Glutamatergic neuron (in vitro differentiated cells): ENCODE data around the gene ALAD. TPM values are rescaled to one million over a fixed set of nuclear protein-coding genes. Genes with fewer than 3 reads are reported as not detected.
"Not testable (repeated sequence)": the region's sequence is repeated elsewhere in the genome, so short reads cannot be mapped to it uniquely, and the experiment has no call there.

Experiments
- DNase-seq: peaks from one replicate; pipeline ENCODE4 v3.0.0; 2022
- H3K27ac Mint-ChIP-seq: one replicate; pipeline ENCODE4 v1.8.0; 2020; ENCODE audit warnings: mild to moderate bottlenecking, mixed read lengths, inconsistent platforms; ENCODE audit not compliant: unreplicated experiment
- H3K27me3 Mint-ChIP-seq: one replicate; pipeline ENCODE4 v1.8.0; 2020; ENCODE audit warnings: mild to moderate bottlenecking, moderate library complexity, mixed read lengths, inconsistent platforms; ENCODE audit not compliant: unreplicated experiment
- H3K36me3 Mint-ChIP-seq: one replicate; pipeline ENCODE4 v1.8.0; 2020; ENCODE audit warnings: mild to moderate bottlenecking, mixed read lengths, inconsistent platforms; ENCODE audit not compliant: unreplicated experiment
- H3K4me1 Mint-ChIP-seq: one replicate; pipeline ENCODE4 v1.8.0; 2020; ENCODE audit warnings: mild to moderate bottlenecking, low read depth, mixed read lengths, inconsistent platforms; ENCODE audit not compliant: unreplicated experiment
- H3K4me3 Mint-ChIP-seq: one replicate; pipeline ENCODE4 v1.8.0; 2020; ENCODE audit warnings: mild to moderate bottlenecking, mixed read lengths, inconsistent platforms; ENCODE audit not compliant: unreplicated experiment
- H3K9me3 Mint-ChIP-seq: one replicate; pipeline ENCODE4 v1.8.0; 2020; ENCODE audit warnings: mild to moderate bottlenecking, moderate library complexity, mixed read lengths, inconsistent platforms; ENCODE audit not compliant: unreplicated experiment
- total RNA-seq: library from RNA; stranded (reverse); fragmentation: NEBNext Ultra II Directional; extraction: Animal tissue kit (Norgen Biotek cat#: 25700); gene quantifications from one replicate; pipeline ENCODE4 v1.2.1, GENCODE V29; 2021; ENCODE audit not compliant: unreplicated experiment
- TF ChIP-seq, protein P1 (sequence below): fragments of 200-600 bp; sonication (generic); IDR thresholded peaks from one replicate; pipeline ENCODE4 v1.5.0; 2021; ENCODE audit not compliant: partially characterized antibody, unreplicated experiment

ALAD gene
- total RNA-seq, 1 donor from 2014 or later = 39.0 TPM

DNA sequence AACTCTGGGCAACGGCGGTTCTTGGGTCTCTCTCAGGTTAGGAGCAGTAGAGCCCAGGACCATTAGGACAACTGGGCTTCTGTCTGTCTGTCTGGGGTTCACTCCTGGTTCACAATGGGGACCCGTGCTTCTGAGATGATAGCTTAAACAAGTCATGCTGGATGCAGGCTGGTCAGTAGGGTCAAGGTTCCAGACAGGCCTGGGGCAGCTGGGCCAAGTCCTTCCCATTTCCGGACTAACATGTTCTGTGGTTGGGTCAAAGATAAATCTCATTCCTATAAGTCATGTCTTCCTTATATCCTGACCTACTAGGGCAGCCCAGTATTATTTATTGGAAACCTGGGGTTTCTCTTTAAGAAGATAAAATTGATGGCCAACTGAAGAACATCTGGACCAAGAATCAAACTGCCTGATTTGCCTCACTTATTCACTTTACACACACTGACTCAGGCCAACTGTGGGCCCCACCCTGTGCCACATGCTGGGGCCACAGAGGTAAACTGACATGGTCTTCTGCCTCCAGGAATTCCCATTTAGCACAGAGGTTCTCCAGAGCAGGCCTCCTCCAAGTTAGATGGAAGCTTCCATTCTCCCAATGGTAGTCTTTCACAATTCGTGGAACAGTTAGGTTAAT is 32.6 kb downstream of the ALAD start:
- TF ChIP-seq, protein P1, sequence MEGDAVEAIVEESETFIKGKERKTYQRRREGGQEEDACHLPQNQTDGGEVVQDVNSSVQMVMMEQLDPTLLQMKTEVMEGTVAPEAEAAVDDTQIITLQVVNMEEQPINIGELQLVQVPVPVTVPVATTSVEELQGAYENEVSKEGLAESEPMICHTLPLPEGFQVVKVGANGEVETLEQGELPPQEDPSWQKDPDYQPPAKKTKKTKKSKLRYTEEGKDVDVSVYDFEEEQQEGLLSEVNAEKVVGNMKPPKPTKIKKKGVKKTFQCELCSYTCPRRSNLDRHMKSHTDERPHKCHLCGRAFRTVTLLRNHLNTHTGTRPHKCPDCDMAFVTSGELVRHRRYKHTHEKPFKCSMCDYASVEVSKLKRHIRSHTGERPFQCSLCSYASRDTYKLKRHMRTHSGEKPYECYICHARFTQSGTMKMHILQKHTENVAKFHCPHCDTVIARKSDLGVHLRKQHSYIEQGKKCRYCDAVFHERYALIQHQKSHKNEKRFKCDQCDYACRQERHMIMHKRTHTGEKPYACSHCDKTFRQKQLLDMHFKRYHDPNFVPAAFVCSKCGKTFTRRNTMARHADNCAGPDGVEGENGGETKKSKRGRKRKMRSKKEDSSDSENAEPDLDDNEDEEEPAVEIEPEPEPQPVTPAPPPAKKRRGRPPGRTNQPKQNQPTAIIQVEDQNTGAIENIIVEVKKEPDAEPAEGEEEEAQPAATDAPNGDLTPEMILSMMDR = no peak
- H3K4me3 Mint-ChIP-seq = no peak overlapping the region
- DNase-seq = no peak
- H3K27me3 Mint-ChIP-seq = no peaks in the 10 kb centered on the region
- no peaks in the 10 kb centered on the region for H3K4me1 Mint-ChIP-seq
- no peaks in the 10 kb centered on the region for H3K36me3 Mint-ChIP-seq
- peaks cover 3% of the 10 kb centered on the region for H3K9me3 Mint-ChIP-seq
- no peak overlapping the region for H3K27ac Mint-ChIP-seq

DNA sequence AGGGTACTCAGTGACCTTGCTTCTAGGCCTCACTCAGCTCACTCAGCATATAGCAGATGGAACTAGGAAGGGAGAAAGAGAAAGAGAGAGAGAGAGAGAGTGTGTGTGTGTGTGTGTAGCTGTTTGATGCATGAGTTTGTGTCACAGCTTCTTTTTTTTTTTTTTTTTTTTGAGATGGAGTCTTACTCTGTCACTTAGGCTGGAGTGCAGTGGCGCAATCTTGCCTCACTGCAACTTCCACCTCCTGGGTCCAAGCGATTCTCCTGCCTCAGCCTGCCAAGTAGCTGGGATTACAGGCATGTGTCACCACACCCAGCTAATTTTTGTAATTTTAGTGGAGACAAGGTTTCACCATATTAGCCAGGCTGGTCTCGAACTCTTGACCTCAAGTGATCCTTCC is 35.4 kb downstream of the ALAD start:
- H3K36me3 Mint-ChIP-seq, H3K27ac Mint-ChIP-seq, H3K9me3 Mint-ChIP-seq, DNase-seq, H3K27me3 Mint-ChIP-seq, H3K4me1 Mint-ChIP-seq, H3K4me3 Mint-ChIP-seq: not testable (repeated sequence)

DNA sequence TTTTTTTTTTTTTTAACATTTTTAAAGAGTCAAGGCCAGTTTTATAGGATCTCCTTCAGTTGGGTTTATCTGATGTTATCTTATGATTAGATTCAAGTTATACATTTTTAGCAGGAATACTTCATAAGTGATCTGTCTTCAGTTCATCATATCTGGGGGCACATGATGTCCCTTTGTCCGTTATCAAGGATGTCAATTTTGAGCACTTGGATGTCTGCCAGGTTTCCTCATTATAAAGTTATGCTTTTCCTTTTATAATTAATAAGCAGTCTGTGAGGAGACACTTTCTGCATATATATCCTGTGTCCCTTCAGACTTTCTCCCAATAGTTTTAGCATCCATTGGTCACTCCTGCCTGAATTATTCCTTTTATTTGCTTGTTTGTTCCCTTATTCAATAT is 36.1 kb downstream of the ALAD start:
- H3K4me3 Mint-ChIP-seq = no peak overlapping the region
- H3K9me3 Mint-ChIP-seq = no peaks in the 10 kb centered on the region

DNA sequence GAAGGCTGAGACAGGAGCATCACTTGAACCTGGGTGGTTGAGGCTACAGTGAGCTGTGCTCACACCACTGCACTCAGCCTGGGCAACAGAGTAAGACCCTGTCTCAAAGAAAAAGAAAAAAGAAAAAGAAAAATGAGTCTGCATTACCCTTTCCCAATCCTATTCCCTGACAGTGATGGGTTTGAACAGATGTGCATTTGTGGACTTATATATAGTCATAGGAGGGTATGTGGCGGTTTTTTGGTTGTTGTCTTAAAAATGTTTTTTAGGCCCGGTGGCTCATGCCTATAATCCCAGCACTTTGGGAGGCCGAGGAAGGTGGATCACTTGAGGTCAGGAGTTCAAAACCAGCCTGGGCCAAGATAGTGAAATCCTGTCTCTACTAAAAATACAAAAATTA is 37.7 kb downstream of the ALAD start:
- H3K4me1 Mint-ChIP-seq = no peaks in the 10 kb centered on the region
- no peaks in the 10 kb centered on the region for H3K9me3 Mint-ChIP-seq
- H3K27me3 Mint-ChIP-seq = no peaks in the 10 kb centered on the region
- TF ChIP-seq, protein P1 = no peak
- H3K27ac Mint-ChIP-seq = no peak overlapping the region
- H3K36me3 Mint-ChIP-seq = no peaks in the 10 kb centered on the region
- no peak overlapping the region for H3K4me3 Mint-ChIP-seq
- DNase-seq = no peak

More for the DNA sequence above, 36.1 kb downstream of the ALAD start:
- Mint-ChIP-seq H3K4me1 (no peaks in the 10 kb centered on the region), H3K27me3 (no peaks in the 10 kb centered on the region), H3K27ac (no peak overlapping the region), H3K36me3 (no peaks in the 10 kb centered on the region)
- TF ChIP-seq, protein P1 = no peak
- no peak for DNase-seq

DNA sequence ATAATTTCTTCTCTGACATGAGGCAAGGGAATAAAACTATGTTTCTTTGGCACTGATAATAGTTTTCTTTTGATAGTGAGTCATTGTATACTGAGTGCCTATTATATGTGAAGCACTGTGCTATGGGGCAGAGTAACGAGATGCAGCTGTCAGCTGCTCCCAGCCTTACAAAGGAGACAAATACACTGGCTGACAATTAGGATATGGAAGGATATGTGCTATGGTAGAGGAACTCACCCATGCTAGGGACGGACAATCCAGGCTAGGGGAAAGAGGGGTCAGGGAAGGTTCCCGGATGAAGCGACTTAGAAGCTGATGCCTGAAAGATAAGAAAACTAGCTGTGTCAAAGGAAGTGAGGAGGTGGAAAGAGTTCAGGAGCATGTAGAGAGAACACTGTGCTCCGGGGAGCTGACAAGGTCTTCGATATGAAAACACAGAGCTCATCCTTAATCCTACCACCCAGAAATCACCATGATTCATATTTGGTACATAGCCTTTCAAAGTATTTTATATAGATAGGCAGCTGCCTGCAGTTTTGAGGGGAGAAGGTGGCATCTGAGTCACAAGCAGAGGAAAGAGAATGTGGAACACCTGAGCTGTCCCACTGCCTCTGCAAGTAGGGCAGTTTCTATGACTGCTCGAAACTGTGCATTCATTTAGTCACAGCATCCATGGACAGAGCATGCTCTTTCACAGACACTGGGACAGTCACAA is 39.6 kb downstream of the ALAD start:
- Mint-ChIP-seq H3K4me1 (no peaks in the 10 kb centered on the region), H3K36me3 (no peaks in the 10 kb centered on the region), H3K27me3 (peaks cover 2% of the 10 kb centered on the region), H3K4me3 (no peak overlapping the region), H3K9me3 (no peaks in the 10 kb centered on the region), H3K27ac (no peak overlapping the region)
- DNase-seq = no peak
- TF ChIP-seq, protein P1 = no peak
